AG09309 (cell line): ENCODE measurements around the gene PCDHGA4.
"Not testable (repeated sequence)": the region's sequence is repeated elsewhere in the genome, so short reads cannot be mapped to it uniquely, and the experiment has no call there.

Experiments used
- DNase-seq: peaks from one replicate; pipeline ENCODE4 v3.0.0-alpha.2; 2010; ENCODE audit warnings: low read depth
- H3K4me3 ChIP-seq: 2 replicates; pipeline ENCODE4 v1.5.1; 2011; ENCODE audit warnings: mild to moderate bottlenecking, low read depth, low read length, moderate library complexity; ENCODE audit not compliant: control insufficient read depth
- CTCF ChIP-seq: IDR thresholded peaks from 2 replicates; pipeline ENCODE4 v1.5.1; 2011; ENCODE audit warnings: mild to moderate bottlenecking, low read depth, low read length, inconsistent platforms; ENCODE audit not compliant: insufficient read depth, control insufficient read depth; ENCODE audit errors: missing control alignments

PCDHGA4 gene

GRCh38 chr5:141374627-141375026 lies 19.8 kb downstream of the PCDHGA4 start:
- H3K4me3 ChIP-seq: no peak overlapping the region; the same call in 1 of the 2 replicates
- TF ChIP-seq CTCF: no peak
- DNase-seq: no peak

GRCh38 chr5:141375444-141376155 lies 20.8 kb downstream of the PCDHGA4 start:
- TF ChIP-seq CTCF: peak; percentile 17
- H3K4me3 ChIP-seq, DNase-seq: not testable (repeated sequence)

GRCh38 chr5:141382469-141383294 lies 27.9 kb downstream of the PCDHGA4 start, which contains the start of gene PCDHGA7:
TSS of gene PCDHGA7 (plus strand) at chr5:141382742. CDS start at chr5:141382900, 158 bp downstream.
- DNase-seq: no peak
- H3K4me3 ChIP-seq: peak within 1 kb of the TSS; percentile 65
- peak; percentile 62 for TF ChIP-seq CTCF

GRCh38 chr5:141383345-141383744 lies 28.5 kb downstream of the PCDHGA4 start:
- no peak for TF ChIP-seq CTCF
- no peak for DNase-seq
- peak overlapping the region; percentile 65 for H3K4me3 ChIP-seq

- DNase-seq: no peak
- TF ChIP-seq CTCF: no peak
- H3K4me3 ChIP-seq: no peak overlapping the region
Measured at GRCh38 chr5:141384471-141385267, 29.8 kb downstream of the PCDHGA4 start.

- TF ChIP-seq CTCF: peak; percentile 60
- not testable (repeated sequence) for DNase-seq
- H3K4me3 ChIP-seq: peak within 1 kb of the TSS; percentile 29
Measured at GRCh38 chr5:141387557-141388311, 32.9 kb downstream of the PCDHGA4 start, which contains the start of gene PCDHGB4. TSS of gene PCDHGB4 (plus strand) at chr5:141387698. CDS start at chr5:141387885, 187 bp downstream.
